ENCODE measurements around the gene ZNF653.
"Not testable (repeated sequence)": the region's sequence is repeated elsewhere in the genome, so short reads cannot be mapped to it uniquely, and the experiment has no call there.

ZNF653 gene

GRCh38 chr19:11480715-11481533 lies 24.7 kb downstream of the ZNF653 start, which contains the start of gene ELAVL3:
TSS of gene ELAVL3 (minus strand) at chr19:11481046. CDS start at chr19:11480608, 438 bp downstream.
- FAIRE-seq, result no peak

GRCh38 chr19:11479898-11480714 lies 25.5 kb downstream of the ZNF653 start:
- no peak for FAIRE-seq

- no peak for FAIRE-seq
Measured at GRCh38 chr19:11479090-11479897, 26.3 kb downstream of the ZNF653 start.

GRCh38 chr19:11478167-11479089 lies 27.2 kb downstream of the ZNF653 start:
- no peak for FAIRE-seq

- FAIRE-seq, result no peak
Measured at GRCh38 chr19:11475861-11476260, 29.8 kb downstream of the ZNF653 start.

- FAIRE-seq, result not testable (repeated sequence)
Measured at GRCh38 chr19:11475343-11475742, 30.3 kb downstream of the ZNF653 start.

- FAIRE-seq, result no peak
Measured at GRCh38 chr19:11473725-11474124, 31.9 kb downstream of the ZNF653 start.

GRCh38 chr19:11468266-11468845 lies 37.3 kb downstream of the ZNF653 start:
- not testable (repeated sequence) for FAIRE-seq

- FAIRE-seq, result no peak
Measured at GRCh38 chr19:11465600-11465999, 40.0 kb downstream of the ZNF653 start.

GRCh38 chr19:11464333-11465265 lies 41.0 kb downstream of the ZNF653 start:
- no peak for FAIRE-seq

GRCh38 chr19:11463391-11463790 lies 42.2 kb downstream of the ZNF653 start:
- FAIRE-seq, result no peak

- FAIRE-seq, result no peak
Measured at GRCh38 chr19:11461453-11461852, 44.2 kb downstream of the ZNF653 start.

GRCh38 chr19:11460207-11460606 lies 45.4 kb downstream of the ZNF653 start:
- no peak for FAIRE-seq

- FAIRE-seq, result not testable (repeated sequence)
Measured at GRCh38 chr19:11458912-11459311, 46.7 kb downstream of the ZNF653 start.

GRCh38 chr19:11458236-11458900 lies 47.3 kb downstream of the ZNF653 start:
- FAIRE-seq, result no peak

- no peak for FAIRE-seq
Measured at GRCh38 chr19:11457831-11458230, 47.8 kb downstream of the ZNF653 start.

- FAIRE-seq, result no peak
Measured at GRCh38 chr19:11457115-11457514, 48.5 kb downstream of the ZNF653 start.

- FAIRE-seq, result no peak
Measured at GRCh38 chr19:11456659-11457058, 49.0 kb downstream of the ZNF653 start.

GRCh38 chr19:11455233-11455554 lies 50.4 kb downstream of the ZNF653 start:
- FAIRE-seq, result not testable (repeated sequence)
